H1 (cell line): ENCODE data around the gene ARCN1. TPM values are rescaled to one million over a fixed set of nuclear protein-coding genes. Genes with fewer than 3 reads are reported as not detected.

Experiments
- CTCF ChIA-PET: fragments of 300-600 bp; sonication (Branson Sonifier 250); formaldehyde crosslinking; loops from one replicate; lab custom pipeline; 2021; ENCODE audit not compliant: partially characterized antibody; lab: Charles Lee
- POLR2A ChIA-PET: fragments of 300-600 bp; sonication (Branson Sonifier 250); formaldehyde crosslinking; loops from one replicate; lab custom pipeline; 2021; ENCODE audit warnings: inconsistent platforms; ENCODE audit not compliant: partially characterized antibody; lab: Charles Lee
- DNase-seq, 2 experiments: peaks; one replicate each; pipeline versions ENCODE4 v3.0.0 to v3.0.0-alpha.2; 2010 to 2022; ENCODE audit warnings: low spot score in 2 of 2, low read depth in 1 of 2, mixed read lengths in 1 of 2
- FAIRE-seq: peaks from 2 replicates; lab custom pipeline; 2011; peaks lifted over from hg19 to GRCh38; lab: Jason Lieb, UNC
- H2AFZ ChIP-seq: 2 replicates; pipeline ENCODE4 v1.8.1; 2012; ENCODE audit warnings: low read length, inconsistent platforms
- H2AK5ac ChIP-seq: 2 replicates; pipeline ENCODE4 v1.6.1; 2013; ENCODE audit warnings: low read depth, low read length
- H2BK120ac ChIP-seq: replicated peaks from 2 replicates; pipeline ENCODE3; 2013; ENCODE audit warnings: low read depth, low read length, inconsistent platforms
- H2BK12ac ChIP-seq: 2 replicates; pipeline ENCODE4 v1.6.1; 2013; ENCODE audit warnings: low read depth, low read length
- H2BK15ac ChIP-seq: 2 replicates; pipeline ENCODE4 v1.6.1; 2013; ENCODE audit warnings: low read length
- H2BK20ac ChIP-seq: 2 replicates; pipeline ENCODE4 v1.6.1; 2013; ENCODE audit warnings: low read length
- H2BK5ac ChIP-seq: 2 replicates; pipeline ENCODE4 v1.6.1; 2013; ENCODE audit warnings: low read depth, low read length
- H3K14ac ChIP-seq: 2 replicates; pipeline ENCODE4 v1.6.1; 2013; ENCODE audit warnings: inconsistent platforms; ENCODE audit not compliant: insufficient read length
- H3K18ac ChIP-seq: 2 replicates; pipeline ENCODE4 v1.6.1; 2013; ENCODE audit warnings: low read length; ENCODE audit errors: extremely low read depth
- H3K23ac ChIP-seq: 2 replicates; pipeline ENCODE4 v1.6.1; 2013; ENCODE audit warnings: inconsistent platforms; ENCODE audit not compliant: insufficient read length
- H3K23me2 ChIP-seq: 2 replicates; pipeline ENCODE4 v1.6.1; 2013; ENCODE audit warnings: low read depth, low read length
- H3K27ac ChIP-seq: 2 replicates; pipeline ENCODE4 v1.6.1; 2011; ENCODE audit warnings: low read depth, low read length, inconsistent platforms
- H3K27me3 ChIP-seq, 4 experiments: replicated peaks in 1 of 4; 1 replicate in 1 of 4; 2 replicates in 3 of 4; pipeline versions ENCODE4 v1.6.1 to v1.8.1; 2011 to 2013; ENCODE audit warnings: low read length in 3 of 4, mild to moderate bottlenecking in 3 of 4, inconsistent platforms in 2 of 4, mixed read lengths in 2 of 4, moderate library complexity in 1 of 4; ENCODE audit not compliant: control insufficient read depth in 3 of 4, insufficient read depth in 3 of 4; ENCODE audit errors: extremely low read depth in 1 of 4
- H3K36me3 ChIP-seq, 4 experiments: 2 replicates each; pipeline versions ENCODE4 v1.6.1 to v1.8.1; 2011 to 2013; ENCODE audit warnings: mild to moderate bottlenecking in 4 of 4, low read length in 3 of 4, moderate library complexity in 2 of 4, control low read depth in 1 of 4, inconsistent platforms in 1 of 4; ENCODE audit not compliant: insufficient read depth in 4 of 4, control insufficient read depth in 2 of 4
- H3K4ac ChIP-seq: replicated peaks from 2 replicates; pipeline ENCODE3; 2013; ENCODE audit warnings: low read length, low read depth, mixed read lengths, inconsistent platforms; ENCODE audit not compliant: insufficient read length
- H3K4me1 ChIP-seq, 4 experiments: replicated peaks in 1 of 4; 1 replicate in 1 of 4; 2 replicates in 3 of 4; pipeline versions ENCODE4 v1.6.1 to v1.8.1; 2011 to 2013; ENCODE audit warnings: low read length in 3 of 4, inconsistent platforms in 2 of 4, mixed read lengths in 1 of 4; ENCODE audit not compliant: insufficient read depth in 4 of 4, control insufficient read depth in 3 of 4
- H3K4me2 ChIP-seq, 2 experiments: 2 replicates each; pipeline versions ENCODE4 v1.6.1 to v1.8.1; 2011 to 2013; ENCODE audit warnings: low read depth in 2 of 2, low read length in 2 of 2, control low read depth in 1 of 2, inconsistent platforms in 1 of 2, mild to moderate bottlenecking in 1 of 2; ENCODE audit not compliant: insufficient read depth in 1 of 2
- H3K4me3 ChIP-seq, 4 experiments: fragments of 200-600, 300-600 bp in 1 of 4; sonication (generic), shearing (Covaris generic), sonication (Bioruptor Twin) in 1 of 4; 2 replicates each; pipeline versions ENCODE4 v1.5.1 to v1.8.1; 2011 to 2016; ENCODE audit warnings: low read length in 4 of 4, low read depth in 3 of 4, control low read depth in 2 of 4, inconsistent platforms in 2 of 4, mild to moderate bottlenecking in 2 of 4, mixed read lengths in 1 of 4, moderate library complexity in 1 of 4; ENCODE audit not compliant: insufficient read depth in 2 of 4; ENCODE audit errors: extremely low read depth in 1 of 4
- H3K56ac ChIP-seq: replicated peaks from 2 replicates; pipeline ENCODE3; 2013; ENCODE audit warnings: low read depth, mild to moderate bottlenecking, mixed read lengths, low read length, inconsistent platforms; ENCODE audit not compliant: insufficient read length
- H3K79me1 ChIP-seq: 2 replicates; pipeline ENCODE4 v1.6.1; 2013; ENCODE audit warnings: low read depth, low read length, control low read depth
- H3K79me2 ChIP-seq, 2 experiments: 2 replicates each; pipeline versions ENCODE4 v1.6.1 to v1.8.1; 2012 to 2013; ENCODE audit warnings: low read length in 2 of 2, mild to moderate bottlenecking in 2 of 2, inconsistent platforms in 1 of 2; ENCODE audit not compliant: insufficient read depth in 2 of 2, control insufficient read depth in 1 of 2
- H3K9ac ChIP-seq, 4 experiments: replicated peaks in 1 of 4; 1 replicate in 1 of 4; 2 replicates in 3 of 4; pipeline versions ENCODE4 v1.6.1 to v1.8.1; 2011 to 2013; ENCODE audit warnings: low read depth in 3 of 4, low read length in 3 of 4, control low read depth in 2 of 4, mild to moderate bottlenecking in 2 of 4, moderate library complexity in 2 of 4, inconsistent platforms in 1 of 4; ENCODE audit errors: extremely low read depth in 1 of 4
- H3K9me3 ChIP-seq, 2 experiments: 2 replicates each; pipeline versions ENCODE4 v1.6.1 to v1.8.1; 2012 to 2013; ENCODE audit warnings: mild to moderate bottlenecking in 2 of 2, moderate library complexity in 2 of 2, control low read depth in 1 of 2, inconsistent platforms in 1 of 2, low read depth in 1 of 2, low read length in 1 of 2, mixed read lengths in 1 of 2; ENCODE audit not compliant: insufficient read depth in 2 of 2
- H4K20me1 ChIP-seq, 2 experiments: replicated peaks in 1 of 2; 2 replicates each; pipeline versions ENCODE3 to v1.8.1; 2011 to 2013; ENCODE audit warnings: inconsistent platforms in 2 of 2, low read length in 2 of 2, mild to moderate bottlenecking in 1 of 2; ENCODE audit not compliant: insufficient read depth in 2 of 2, control insufficient read depth in 1 of 2
- H4K5ac ChIP-seq: 2 replicates; pipeline ENCODE4 v1.6.1; 2013; ENCODE audit warnings: low read length, low read depth, mixed read lengths, inconsistent platforms; ENCODE audit not compliant: insufficient read length
- H4K8ac ChIP-seq: 2 replicates; pipeline ENCODE4 v1.8.0; 2013; ENCODE audit warnings: mild to moderate bottlenecking, moderate library complexity, low read length, inconsistent platforms; ENCODE audit not compliant: insufficient read depth; ENCODE audit errors: extremely low read depth
- H4K91ac ChIP-seq: replicated peaks from 2 replicates; pipeline ENCODE3; 2013; ENCODE audit warnings: low read length, mixed read lengths, inconsistent platforms; ENCODE audit not compliant: insufficient read length
- BCL11A ChIP-seq, 2 experiments: IDR thresholded peaks; one replicate each; pipeline ENCODE4 v1.6.1; 2011; ENCODE audit warnings: low read depth in 2 of 2, low read length in 2 of 2, mild to moderate bottlenecking in 2 of 2
- RNF2 ChIP-seq: fragments of 200-900, 300-1000 bp; sonication (generic); IDR thresholded peaks from 2 replicates; pipeline ENCODE4 v1.7.1; 2016; ENCODE audit warnings: borderline replicate concordance, low read depth, mild to moderate bottlenecking, antibody characterized with exemption, low read length; ENCODE audit not compliant: poor library complexity, severe bottlenecking; ENCODE audit errors: missing control alignments
- RXRA ChIP-seq: IDR thresholded peaks from 2 replicates; pipeline ENCODE4 v1.6.1; 2011; ENCODE audit warnings: low read depth, mild to moderate bottlenecking, low read length, moderate library complexity; ENCODE audit not compliant: insufficient read depth
- SAP30 ChIP-seq: fragments of 300-600 bp; sonication (generic); IDR thresholded peaks from 2 replicates; pipeline ENCODE4 v1.7.1; 2012; ENCODE audit warnings: low read length, moderate library complexity, mild to moderate bottlenecking, inconsistent platforms; ENCODE audit not compliant: insufficient read depth, insufficient replicate concordance
- SIX5 ChIP-seq: IDR thresholded peaks from 2 replicates; pipeline ENCODE4 v1.6.1; 2011; ENCODE audit warnings: mild to moderate bottlenecking, low read depth, low read length
- TAF1 ChIP-seq: IDR thresholded peaks from 2 replicates; pipeline ENCODE4 v1.6.1; 2011; ENCODE audit warnings: mild to moderate bottlenecking, low read depth, low read length
- TCF12 ChIP-seq: IDR thresholded peaks from 2 replicates; pipeline ENCODE4 v1.6.1; 2011; ENCODE audit warnings: low read depth, mild to moderate bottlenecking, low read length
- WGBS, 2 experiments: shearing (Covaris generic) in 1 of 2; methylation state at CpG; one replicate each; pipeline versions ENCODE4 v1.1.6 to v1.1.7; 2013 to 2015; ENCODE audit warnings: low lambda C conversion rate in 2 of 2, mixed read lengths in 2 of 2, inconsistent platforms in 1 of 2, low coverage in 1 of 2, missing lambda C conversion rate in 1 of 2; ENCODE audit not compliant: insufficient replicate concordance in 2 of 2, insufficient coverage in 1 of 2, insufficient read length in 1 of 2; ENCODE audit errors: extremely low coverage in 1 of 2, missing lambda C conversion rate in 1 of 2; 5-methylcytosine and 5-hydroxymethylcytosine counted together
- polyA plus RNA-seq, 7 experiments: library from polyadenylated mRNA; depleted of rRNA in 3 of 7; stranded (reverse) in 5 of 7; unstranded in 2 of 7; fragments of >200 nt in 5 of 7; fragments of 200-250 nt in 2 of 7; gene quantifications; 1 replicate in 5 of 7; 2 replicates in 1 of 7; 4 replicates in 1 of 7; pipeline versions ENCODE4 v1.2.1 to v1.2.3, GENCODE V29; 2011 to 2013; ENCODE audit warnings: missing spikeins in 2 of 7, mixed read lengths in 2 of 7
- total RNA-seq: library from RNA; stranded (reverse); fragmentation: NEBNext Ultra II Directional; extraction: Animal tissue kit (Norgen Biotek cat#: 25700); gene quantifications from 2 replicates; pipeline ENCODE4 v1.2.1, GENCODE V29; 2021
- TF ChIP-seq, protein P1 (sequence below): IDR thresholded peaks from 2 replicates; pipeline ENCODE4 v1.6.1; 2011; ENCODE audit warnings: low read length, improper control_type of control experiment
- TF ChIP-seq, protein P2 (sequence below): IDR thresholded peaks from 2 replicates; pipeline ENCODE4 v1.6.1; 2012; ENCODE audit warnings: low read length, inconsistent platforms

Gene ARCN1
- total and polyA plus RNA-seq, 2 of the 8 experiments (the other 6 are each of a cell fraction or from before 2014, with no cell fraction given): 132 to 146 TPM

DNA sequence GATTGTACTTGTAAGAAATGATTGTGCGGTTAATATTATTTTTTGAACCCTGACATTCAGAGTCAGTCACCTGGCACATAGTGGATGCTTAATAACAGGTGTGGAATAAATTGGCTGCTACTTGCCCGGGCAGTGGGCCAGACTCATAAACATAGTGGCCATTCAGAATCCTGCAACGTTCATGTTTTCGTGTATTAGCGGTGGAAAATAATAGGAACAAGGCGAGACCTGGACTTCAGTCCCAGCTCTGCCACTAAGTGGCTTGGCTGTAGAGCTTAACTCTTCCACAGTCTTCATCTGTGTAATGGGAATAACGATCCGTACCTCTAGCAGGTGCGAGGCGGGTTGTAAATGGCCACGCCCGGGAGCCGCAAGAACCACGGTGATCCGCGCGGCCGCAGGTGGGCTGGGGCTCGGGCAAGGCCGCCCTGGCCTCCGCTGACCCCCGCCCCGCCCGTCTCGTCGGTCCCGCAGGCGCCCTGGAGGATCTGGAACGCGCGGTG is 42.0 kb upstream of the ARCN1 start:
- no peak overlapping the region for H2AFZ ChIP-seq
- H3K23ac ChIP-seq: no peak overlapping the region
- no peaks in the 10 kb centered on the region; a peak in 2 of 7 replicates for H3K27me3 ChIP-seq
- no peak overlapping the region for H2BK20ac ChIP-seq
- H3K9me3 ChIP-seq: no peaks in the 10 kb centered on the region
- H3K14ac ChIP-seq: no peak overlapping the region
- H3K79me2 ChIP-seq: no peaks in the 10 kb centered on the region
- no peak overlapping the region for H2BK5ac ChIP-seq
- DNase-seq (peak in 1 of 2 experiments; percentile 66), FAIRE-seq (no peak)
- H3K4me1 ChIP-seq: peaks cover 0 to 14% (median 8%) of the 10 kb centered on the region in 4 experiments; a peak in 5 of 7 replicates
- no peak overlapping the region for H3K4ac ChIP-seq
- H4K20me1 ChIP-seq: peaks cover 0 to under 1% of the 10 kb centered on the region in 2 experiments
- no peak overlapping the region for H4K5ac ChIP-seq
- no peak overlapping the region for H2AK5ac ChIP-seq
- H3K9ac ChIP-seq: peak overlapping the region; percentile 8 to 80 (median 59); a peak in 4 of 7 replicates
- POLR2A ChIA-PET: interaction anchor here (1.2 to 2.1 kb wide), 4 partner anchors 10 to 114 kb away, joined by 3 to 7 read pairs (median 4); partner anchors contain the start of gene ARCN1
- H3K18ac ChIP-seq: no peak overlapping the region
- 6% methylated on average over 31 of the region's 31 CpGs; no CpG with 5 or more reads in 1 of the 2 experiments for WGBS, 2 experiments
- H4K91ac ChIP-seq: no peak overlapping the region
- no peak overlapping the region for H3K27ac ChIP-seq
- no peak overlapping the region for H3K56ac ChIP-seq
- H2BK120ac ChIP-seq: no peak overlapping the region
- H2BK15ac ChIP-seq: no peak overlapping the region
- peaks cover 8% of the 10 kb centered on the region for H3K23me2 ChIP-seq
- no peak overlapping the region for H2BK12ac ChIP-seq
- peaks cover 0 to under 1% (median 0%) of the 10 kb centered on the region in 4 experiments; a peak in 2 of 8 replicates for H3K36me3 ChIP-seq
- H3K79me1 ChIP-seq: peaks cover 5% of the 10 kb centered on the region; the same call in 1 of the 2 replicates
- peak overlapping the region; percentile 83 to 95 (median 94) for H3K4me3 ChIP-seq
- CTCF ChIA-PET: interaction anchor here (1.2 to 1.3 kb wide), 2 partner anchors 8 to 41 kb away, joined by 3 read pairs; no protein-coding TSS in a partner anchor
- H3K4me2 ChIP-seq: peak overlapping the region; percentile 72 to 97
- no peak overlapping the region for H4K8ac ChIP-seq
- TF ChIP-seq RXRA (no peak), TCF12 (no peak), BCL11A (IDR thresholded peaks at IDR 0.05; ENCODE audit: low read depth in 2 of 2, low read length in 2 of 2) (no peak), TAF1 (no peak), SIX5 (no peak), SAP30 (no peak), RNF2 (no peak)
- TF ChIP-seq, protein P1, sequence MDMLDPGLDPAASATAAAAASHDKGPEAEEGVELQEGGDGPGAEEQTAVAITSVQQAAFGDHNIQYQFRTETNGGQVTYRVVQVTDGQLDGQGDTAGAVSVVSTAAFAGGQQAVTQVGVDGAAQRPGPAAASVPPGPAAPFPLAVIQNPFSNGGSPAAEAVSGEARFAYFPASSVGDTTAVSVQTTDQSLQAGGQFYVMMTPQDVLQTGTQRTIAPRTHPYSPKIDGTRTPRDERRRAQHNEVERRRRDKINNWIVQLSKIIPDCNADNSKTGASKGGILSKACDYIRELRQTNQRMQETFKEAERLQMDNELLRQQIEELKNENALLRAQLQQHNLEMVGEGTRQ: no peak
- TF ChIP-seq, protein P2, sequence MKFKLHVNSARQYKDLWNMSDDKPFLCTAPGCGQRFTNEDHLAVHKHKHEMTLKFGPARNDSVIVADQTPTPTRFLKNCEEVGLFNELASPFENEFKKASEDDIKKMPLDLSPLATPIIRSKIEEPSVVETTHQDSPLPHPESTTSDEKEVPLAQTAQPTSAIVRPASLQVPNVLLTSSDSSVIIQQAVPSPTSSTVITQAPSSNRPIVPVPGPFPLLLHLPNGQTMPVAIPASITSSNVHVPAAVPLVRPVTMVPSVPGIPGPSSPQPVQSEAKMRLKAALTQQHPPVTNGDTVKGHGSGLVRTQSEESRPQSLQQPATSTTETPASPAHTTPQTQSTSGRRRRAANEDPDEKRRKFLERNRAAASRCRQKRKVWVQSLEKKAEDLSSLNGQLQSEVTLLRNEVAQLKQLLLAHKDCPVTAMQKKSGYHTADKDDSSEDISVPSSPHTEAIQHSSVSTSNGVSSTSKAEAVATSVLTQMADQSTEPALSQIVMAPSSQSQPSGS: no peak
